Activated T-cell treated with anti-CD3 and anti-CD28 coated beads, Interleukin-2, amount 50 U/mL, for 4 hours (primary cell): Measurements from ENCODE around the gene STPG4. TPM values are rescaled to one million over a fixed set of nuclear protein-coding genes. Genes with fewer than 3 reads are reported as not detected.

Experiments
- ATAC-seq, 2 donors: fragments of 200-7000 bp; cut with Tn5 transposase; one replicate each; pipeline ENCODE4 v1.10.0; 2021
- DNase-seq: peaks from one replicate; pipeline ENCODE4 v3.0.0-alpha.2; 2020
- H3K27me3 Mint-ChIP-seq: one replicate; pipeline ENCODE4 v1.8.0; 2021; ENCODE audit warnings: low read depth, mixed read lengths
- H3K36me3 Mint-ChIP-seq: one replicate; pipeline ENCODE4 v1.8.0; 2022; ENCODE audit warnings: mixed read lengths; ENCODE audit not compliant: insufficient read depth
- H3K4me1 Mint-ChIP-seq: one replicate; pipeline ENCODE4 v1.8.0; 2021; ENCODE audit warnings: low read depth, mixed read lengths
- H3K4me3 Mint-ChIP-seq: one replicate; pipeline ENCODE4 v1.8.0; 2021; ENCODE audit warnings: mild to moderate bottlenecking, moderate library complexity, mixed read lengths
- H3K9me3 Mint-ChIP-seq: one replicate; pipeline ENCODE4 v1.8.0; 2021; ENCODE audit warnings: mixed read lengths
- total RNA-seq, 3 donors: library from RNA; stranded (reverse); gene quantifications; one replicate each; pipeline ENCODE4 v1.2.1, GENCODE V29; 2021

The STPG4 gene
- total RNA-seq, 3 donors from 2014 or later, result not detected

GRCh38 chr2:47041891-47042684 lies 113.0 kb downstream of the STPG4 start:
- Mint-ChIP-seq H3K4me1 (peaks cover 7% of the 10 kb centered on the region), H3K9me3 (no peaks in the 10 kb centered on the region), H3K27me3 (no peaks in the 10 kb centered on the region), H3K36me3 (peaks cover 27% of the 10 kb centered on the region), H3K4me3 (no peak overlapping the region)
- ATAC-seq (no peak), DNase-seq (no peak)

GRCh38 chr2:47041063-47041462 lies 114.0 kb downstream of the STPG4 start:
- Mint-ChIP-seq H3K27me3 (no peaks in the 10 kb centered on the region), H3K4me1 (peaks cover 7% of the 10 kb centered on the region), H3K4me3 (no peak overlapping the region), H3K9me3 (no peaks in the 10 kb centered on the region), H3K36me3 (peaks cover 27% of the 10 kb centered on the region)
- DNase-seq (no peak), ATAC-seq (no peak)

- H3K9me3 Mint-ChIP-seq, result no peaks in the 10 kb centered on the region
- peaks cover 7% of the 10 kb centered on the region for H3K4me1 Mint-ChIP-seq
- DNase-seq, result no peak
- no peak for ATAC-seq
- no peak overlapping the region for H3K4me3 Mint-ChIP-seq
- H3K36me3 Mint-ChIP-seq, result peaks cover 23% of the 10 kb centered on the region
- no peaks in the 10 kb centered on the region for H3K27me3 Mint-ChIP-seq
Observed at GRCh38 chr2:47040651-47041050, 114.5 kb downstream of the STPG4 start.

GRCh38 chr2:47039913-47040562 lies 115.1 kb downstream of the STPG4 start:
- Mint-ChIP-seq H3K36me3 (peaks cover 17% of the 10 kb centered on the region), H3K4me1 (peaks cover 8% of the 10 kb centered on the region), H3K4me3 (no peak overlapping the region)

GRCh38 chr2:47039489-47039870 lies 115.6 kb downstream of the STPG4 start:
- Mint-ChIP-seq H3K4me1 (peaks cover 8% of the 10 kb centered on the region), H3K36me3 (peaks cover 16% of the 10 kb centered on the region), H3K9me3 (no peaks in the 10 kb centered on the region), H3K27me3 (no peaks in the 10 kb centered on the region), H3K4me3 (no peak overlapping the region)
- no peak for ATAC-seq
- no peak for DNase-seq

More at GRCh38 chr2:47039913-47040562, 115.1 kb downstream of the STPG4 start:
- no peak for DNase-seq
- ATAC-seq, result no peak
- Mint-ChIP-seq H3K27me3 (no peaks in the 10 kb centered on the region), H3K9me3 (no peaks in the 10 kb centered on the region)

- H3K4me1 Mint-ChIP-seq, result peaks cover 8% of the 10 kb centered on the region
- H3K4me3 Mint-ChIP-seq, result no peak overlapping the region
- H3K27me3 Mint-ChIP-seq, result no peaks in the 10 kb centered on the region
- H3K9me3 Mint-ChIP-seq, result no peaks in the 10 kb centered on the region
- DNase-seq (no peak), ATAC-seq (peak; percentile 73 to 78)
- H3K36me3 Mint-ChIP-seq, result peaks cover 10% of the 10 kb centered on the region
Observed at GRCh38 chr2:47038656-47039488, 116.2 kb downstream of the STPG4 start.

- DNase-seq (no peak), ATAC-seq (no peak)
- Mint-ChIP-seq H3K36me3 (peaks cover 14% of the 10 kb centered on the region), H3K4me1 (peaks cover 8% of the 10 kb centered on the region), H3K4me3 (no peak overlapping the region), H3K27me3 (no peaks in the 10 kb centered on the region), H3K9me3 (no peaks in the 10 kb centered on the region)
Observed at GRCh38 chr2:47037678-47038077, 117.4 kb downstream of the STPG4 start.

Other genes with a start within 250 kb of the STPG4 start
- 10 to 100 TPM; 46.7 to 63.4 (median 50.8) TPM for gene MCFD2, start 239.5 kb downstream of the STPG4 start, total RNA-seq
- gene TTC7A, start 214.1 kb downstream of the STPG4 start, total RNA-seq, result 10 to 100 TPM; 24.2 to 31.1 (median 27.5) TPM
- gene CALM2, start 21.2 kb upstream of the STPG4 start, total RNA-seq, result 100 to 1,000 TPM; 403 to 441 (median 424) TPM
- 1 to 10 TPM in 1 of 3 donors, under 1 TPM in 2; 0.51 to 1.0 (median 0.90) TPM for gene EPCAM, start 214.0 kb upstream of the STPG4 start, total RNA-seq
- gene MSH2, start 247.8 kb upstream of the STPG4 start, total RNA-seq, result 10 to 100 TPM; 44.1 to 54.0 (median 53.1) TPM